Central memory CD4-positive, alpha-beta T cell (primary cell): ENCODE results near the gene ZNF730.
"Not testable (repeated sequence)": the region's sequence is repeated elsewhere in the genome, so short reads cannot be mapped to it uniquely, and the experiment has no call there.

ENCODE experiments used
- DNase-seq: peaks from one replicate; pipeline ENCODE4 v3.0.0; 2022
- total RNA-seq, 3 experiments: gene quantifications; one replicate each; lab custom pipeline; 2026; lab: John Stamatoyannopoulos, UW

ZNF730 gene
- total RNA-seq, result 0 to 0.05 (median 0.04) reads per million in 3 experiments

GRCh38 chr19:23116802-23117571, at the start of gene ZNF730:
Gene ZNF730, plus strand, starts transcription at chr19:23117025. Its CDS starts 149 bp downstream, at chr19:23117174.
- no peak for DNase-seq

DNA sequence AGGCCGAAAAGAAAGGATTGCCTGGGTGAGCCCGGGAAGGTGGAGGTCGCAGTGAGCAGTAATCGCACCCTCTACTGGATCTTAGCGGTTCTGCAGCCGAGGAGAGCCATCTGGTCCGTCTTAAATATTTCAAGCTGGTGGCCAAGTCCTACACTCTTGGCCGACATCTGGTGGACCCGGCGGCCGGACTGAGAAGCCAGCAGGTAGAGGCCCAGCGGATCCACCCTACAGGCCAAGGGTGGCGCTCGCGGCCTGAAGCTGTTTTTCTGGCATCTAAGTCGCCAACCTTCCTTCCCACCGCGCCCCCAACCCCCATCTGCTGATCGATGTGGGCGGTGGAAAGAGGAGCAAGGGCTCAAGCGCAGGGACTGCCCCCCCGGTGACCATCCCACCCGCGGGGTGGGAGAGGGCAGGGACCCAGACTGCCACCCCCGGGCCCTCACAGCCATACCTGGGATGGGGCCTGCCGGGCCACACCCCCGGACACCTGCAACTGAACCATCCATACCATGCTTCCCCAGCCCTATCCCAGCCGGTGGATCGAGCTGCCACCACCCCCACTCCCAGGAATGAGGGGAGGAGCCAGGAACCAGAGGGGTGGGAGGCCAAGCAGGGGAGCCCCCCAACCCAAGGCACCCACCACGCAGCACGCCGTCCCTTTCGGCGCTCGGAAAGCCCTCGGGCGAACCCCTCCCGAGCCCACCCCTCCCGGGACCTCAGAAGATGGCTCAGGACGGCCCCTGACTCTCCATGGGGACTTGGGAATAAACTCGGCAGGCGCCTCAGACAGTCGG, 46.3 kb upstream of the ZNF730 start:
- no peak for DNase-seq

DNA sequence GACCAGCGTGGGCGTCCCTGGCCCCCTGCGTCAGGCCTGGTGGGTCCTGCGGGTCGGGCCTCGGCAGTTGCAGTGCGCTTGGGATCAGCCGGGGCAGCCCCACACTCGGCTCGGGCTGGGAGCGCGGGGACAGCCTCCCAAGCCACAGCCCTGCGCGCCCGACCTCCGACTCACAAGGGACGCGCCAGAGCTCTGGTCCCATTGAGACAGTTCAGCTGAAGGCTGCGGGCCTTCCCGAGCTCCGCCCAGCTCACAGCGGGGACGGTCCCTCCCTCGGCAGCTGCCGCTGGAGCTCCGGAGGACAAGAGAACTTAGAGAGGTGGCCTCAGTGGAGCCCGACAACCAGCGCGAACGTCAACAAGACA, 45.7 kb upstream of the ZNF730 start:
- DNase-seq, result no peak

GRCh38 chr19:23075031-23075733, 41.6 kb upstream of the ZNF730 start:
- no peak for DNase-seq

- DNase-seq, result not testable (repeated sequence)
Observed at GRCh38 chr19:23077776-23078175, 39.0 kb upstream of the ZNF730 start.

DNA sequence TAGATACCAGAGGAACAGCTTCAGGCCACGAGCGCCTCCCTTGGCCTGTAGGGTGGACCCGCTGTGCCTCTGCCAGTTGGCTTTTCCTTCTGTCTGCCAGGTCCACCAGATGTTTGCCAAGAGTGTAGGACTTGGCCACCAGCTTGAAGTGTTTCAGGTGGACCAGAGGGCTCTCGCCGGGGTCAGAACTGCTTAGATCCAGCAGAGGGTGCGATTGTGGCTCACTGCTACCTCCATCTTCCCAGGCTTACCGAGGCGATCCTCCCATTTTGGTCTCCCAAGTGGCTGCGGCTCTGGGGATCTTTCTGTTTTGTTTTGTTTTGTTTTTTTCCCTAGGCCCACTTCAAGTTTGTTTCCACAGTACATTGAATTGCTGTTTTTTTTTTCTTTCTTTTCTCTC, 23.0 kb upstream of the ZNF730 start:
- DNase-seq, result no peak

DNA sequence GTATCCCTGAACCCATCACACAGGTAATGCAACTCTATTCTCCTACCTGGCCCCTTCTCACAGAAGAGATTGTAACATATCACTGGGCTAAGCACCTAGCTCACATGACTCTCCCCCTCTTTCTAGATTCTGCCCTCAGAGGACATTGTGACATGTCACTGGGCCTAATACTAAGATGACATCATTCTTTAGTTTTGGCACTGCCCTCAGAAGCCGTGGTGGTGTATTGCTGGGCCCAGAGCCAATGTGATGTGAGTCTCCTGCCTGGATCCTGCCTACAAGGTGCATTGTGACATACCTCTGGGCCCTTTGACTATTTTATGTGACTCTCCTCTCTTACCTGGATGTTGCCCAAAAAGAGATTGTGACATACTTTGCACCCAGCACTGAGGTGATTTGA, 21.4 kb upstream of the ZNF730 start:
- DNase-seq, result no peak

DNA sequence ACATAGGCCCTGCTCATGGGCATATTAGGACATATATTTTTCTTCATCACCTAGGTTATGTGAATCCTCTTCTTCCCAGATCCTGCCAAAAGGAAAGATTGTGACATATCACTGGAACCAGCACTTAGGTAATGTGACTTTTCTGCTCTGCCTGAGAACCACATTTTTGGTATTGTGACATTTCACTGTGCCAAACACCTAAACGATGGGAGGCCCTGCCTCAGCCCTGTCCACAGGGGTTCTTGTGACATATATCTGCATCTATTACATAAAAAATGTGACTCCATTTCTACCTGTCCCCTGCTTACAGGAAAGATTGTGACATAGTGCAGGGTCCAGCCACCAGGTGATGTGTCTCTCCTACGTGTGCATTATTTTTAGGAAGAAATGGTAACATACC, 18.5 kb upstream of the ZNF730 start:
- no peak for DNase-seq

DNA sequence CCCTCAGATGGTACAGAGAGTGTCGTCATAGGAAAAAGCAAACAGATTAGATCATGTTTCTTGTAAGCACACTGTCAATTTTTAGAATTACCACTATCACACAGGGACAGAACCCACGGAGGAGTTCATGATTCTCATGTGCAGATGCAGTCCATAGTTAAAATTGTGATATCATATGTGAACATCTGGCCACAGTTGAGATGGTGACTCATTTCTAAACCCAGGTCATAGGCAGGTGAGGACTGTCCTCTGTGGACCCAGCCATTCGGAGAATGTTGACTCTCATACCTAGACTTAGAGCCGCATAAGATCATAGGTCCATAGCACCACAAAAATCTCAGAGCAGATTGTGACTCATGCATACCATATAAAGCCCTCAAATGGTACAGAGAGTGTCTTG, 17.8 kb upstream of the ZNF730 start:
- no peak for DNase-seq

DNA sequence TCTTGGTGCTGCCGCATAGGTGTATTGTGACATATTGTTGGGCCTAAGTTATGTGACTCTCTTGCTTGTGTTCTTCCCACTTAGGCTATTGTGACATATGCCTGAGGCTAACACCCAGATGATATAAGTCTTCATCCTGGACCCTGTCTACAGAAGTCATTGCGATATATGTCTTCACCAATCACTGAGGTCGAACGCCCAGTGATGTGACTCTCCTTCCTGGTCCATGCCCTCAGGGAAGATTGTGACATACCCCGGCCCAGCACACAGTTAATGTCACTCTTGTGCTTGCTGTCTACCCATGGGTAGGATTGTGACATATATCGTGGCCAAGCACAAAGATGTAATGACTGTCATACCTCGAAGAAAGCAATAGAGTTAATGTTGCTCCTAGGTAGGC, 16.9 kb upstream of the ZNF730 start:
- DNase-seq, result no peak

GRCh38 chr19:23101241-23101640, 15.6 kb upstream of the ZNF730 start:
- no peak for DNase-seq

- DNase-seq, result no peak
Observed at GRCh38 chr19:23118400-23118799, 1.6 kb downstream of the ZNF730 start.

DNA sequence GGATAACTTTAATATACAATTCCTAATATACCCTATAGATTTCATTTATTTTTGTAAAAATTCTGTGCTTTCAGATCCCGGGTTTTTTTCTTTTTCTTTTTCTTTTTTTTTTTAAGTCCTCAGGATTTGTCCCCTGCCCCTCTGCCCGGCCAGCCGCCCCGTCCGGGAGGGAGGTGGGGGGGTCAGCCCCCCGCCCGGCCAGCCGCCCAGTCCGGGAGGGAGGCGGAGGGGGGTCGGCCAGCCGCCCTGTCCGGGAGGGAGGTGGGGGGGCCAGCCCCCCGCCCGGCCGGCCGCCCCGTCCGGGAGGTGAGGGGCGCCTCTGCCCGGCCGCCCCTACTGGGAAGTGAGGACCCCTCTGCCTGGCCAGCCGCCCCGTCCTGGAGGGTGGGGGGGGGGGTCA, 17.4 kb downstream of the ZNF730 start:
- DNase-seq, result not testable (repeated sequence)

DNA sequence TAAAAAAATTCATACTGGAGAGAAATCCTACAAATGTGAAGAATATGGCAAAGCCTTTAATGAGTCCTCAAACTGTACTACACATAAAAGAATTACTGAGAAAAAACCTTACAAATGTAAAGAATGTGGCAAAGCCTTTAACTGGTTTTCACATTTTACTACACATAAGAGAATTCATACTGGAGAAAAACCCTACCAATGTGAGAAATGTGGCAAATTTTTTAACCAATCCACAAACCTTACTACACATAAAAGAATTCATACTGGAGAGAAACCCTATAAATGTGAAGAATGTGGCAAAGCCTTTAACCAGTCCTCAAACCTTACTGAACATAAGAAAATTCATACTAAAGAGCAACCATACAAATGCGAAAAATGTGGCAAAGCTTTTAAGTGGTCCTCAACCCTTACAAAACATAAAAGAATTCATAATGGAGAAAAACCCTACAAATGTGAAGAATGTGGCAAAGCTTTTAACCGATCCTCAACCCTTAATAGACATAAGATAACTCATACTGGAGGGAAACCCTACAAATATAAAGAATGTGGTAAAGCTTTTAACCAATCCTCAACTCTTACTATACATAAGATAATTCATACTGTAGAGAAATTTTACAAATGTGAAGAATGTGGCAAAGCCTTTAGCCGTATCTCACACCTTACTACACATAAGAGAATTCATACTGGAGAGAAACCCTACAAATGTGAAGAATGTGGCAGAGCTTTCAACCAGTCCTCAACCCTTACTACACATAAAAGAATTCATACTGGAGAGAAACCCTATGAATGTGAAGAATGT, 29.0 kb downstream of the ZNF730 start:
- DNase-seq, result no peak

GRCh38 chr19:23160766-23161165, 43.9 kb downstream of the ZNF730 start:
- no peak for DNase-seq

GRCh38 chr19:23168286-23168685, 51.5 kb downstream of the ZNF730 start:
- DNase-seq, result not testable (repeated sequence)

- no peak for DNase-seq
Observed at GRCh38 chr19:23183251-23183650, 66.4 kb downstream of the ZNF730 start.

- no peak for DNase-seq
Observed at GRCh38 chr19:23190341-23190740, 73.5 kb downstream of the ZNF730 start.
